GM21447 (cell line): ENCODE data around the gene IL17RC.
"Not testable (repeated sequence)": the region's sequence is repeated elsewhere in the genome, so short reads cannot be mapped to it uniquely, and the experiment has no call there.

Experiments
- ATAC-seq: cut with Tn5 transposase; IDR thresholded peaks from one replicate; pipeline ENCODE4 v1.9.1; 2021; ENCODE audit not compliant: unreplicated experiment

The IL17RC gene

GRCh38 chr3:9893739-9894138 is 23.2 kb upstream of the IL17RC start:
- ATAC-seq = no peak

DNA sequence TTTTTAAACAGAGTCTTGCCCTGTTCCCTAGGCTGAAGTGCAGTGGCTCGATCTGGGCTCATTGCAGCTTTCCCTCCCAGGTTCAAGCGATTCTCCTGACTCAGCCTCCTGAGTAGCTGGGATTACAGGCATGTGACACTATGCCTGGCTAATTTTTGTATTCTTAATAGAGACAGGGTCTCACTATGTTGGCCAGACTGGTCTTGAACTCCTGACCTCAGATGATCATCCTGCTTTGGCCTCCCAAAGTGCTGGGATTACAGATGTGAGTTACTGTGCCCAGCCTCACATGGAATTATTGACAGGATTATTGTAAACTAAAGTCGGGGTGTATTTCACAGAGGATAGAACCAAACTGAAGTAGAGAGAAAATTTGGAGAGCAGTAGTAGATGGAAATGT is 21.2 kb upstream of the IL17RC start:
- ATAC-seq = not testable (repeated sequence)

DNA sequence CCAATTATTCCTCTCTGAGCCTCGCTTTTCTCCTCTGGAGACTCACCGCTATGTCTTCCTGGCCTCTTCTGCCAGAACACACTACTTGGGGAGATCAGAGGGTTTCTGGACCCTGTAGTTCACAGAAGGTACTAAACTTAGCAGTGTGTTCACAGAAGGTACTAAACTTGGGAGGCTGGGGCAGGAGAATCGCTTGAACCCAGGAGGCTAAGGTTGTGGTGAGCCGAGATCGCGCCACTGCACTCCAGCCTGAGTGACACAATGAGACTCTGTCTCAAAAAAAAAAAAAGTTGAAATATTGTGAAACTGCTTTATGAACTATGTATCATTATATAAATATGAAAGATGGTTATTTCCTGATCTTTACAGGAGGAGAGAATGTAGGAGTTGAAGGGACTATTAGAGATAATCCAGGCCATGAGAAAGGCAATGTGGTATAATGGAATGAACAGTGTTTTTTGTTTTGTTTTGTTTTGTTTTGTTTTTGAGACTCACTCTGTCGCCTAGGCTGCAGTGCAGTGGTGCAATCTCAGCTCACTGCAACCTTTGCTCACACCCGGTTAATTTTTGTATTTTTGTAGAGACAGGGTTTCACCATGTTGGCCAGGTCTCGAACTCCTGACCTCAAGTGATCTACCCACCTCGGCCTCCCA is 20.0 kb upstream of the IL17RC start:
- not testable (repeated sequence) for ATAC-seq

DNA sequence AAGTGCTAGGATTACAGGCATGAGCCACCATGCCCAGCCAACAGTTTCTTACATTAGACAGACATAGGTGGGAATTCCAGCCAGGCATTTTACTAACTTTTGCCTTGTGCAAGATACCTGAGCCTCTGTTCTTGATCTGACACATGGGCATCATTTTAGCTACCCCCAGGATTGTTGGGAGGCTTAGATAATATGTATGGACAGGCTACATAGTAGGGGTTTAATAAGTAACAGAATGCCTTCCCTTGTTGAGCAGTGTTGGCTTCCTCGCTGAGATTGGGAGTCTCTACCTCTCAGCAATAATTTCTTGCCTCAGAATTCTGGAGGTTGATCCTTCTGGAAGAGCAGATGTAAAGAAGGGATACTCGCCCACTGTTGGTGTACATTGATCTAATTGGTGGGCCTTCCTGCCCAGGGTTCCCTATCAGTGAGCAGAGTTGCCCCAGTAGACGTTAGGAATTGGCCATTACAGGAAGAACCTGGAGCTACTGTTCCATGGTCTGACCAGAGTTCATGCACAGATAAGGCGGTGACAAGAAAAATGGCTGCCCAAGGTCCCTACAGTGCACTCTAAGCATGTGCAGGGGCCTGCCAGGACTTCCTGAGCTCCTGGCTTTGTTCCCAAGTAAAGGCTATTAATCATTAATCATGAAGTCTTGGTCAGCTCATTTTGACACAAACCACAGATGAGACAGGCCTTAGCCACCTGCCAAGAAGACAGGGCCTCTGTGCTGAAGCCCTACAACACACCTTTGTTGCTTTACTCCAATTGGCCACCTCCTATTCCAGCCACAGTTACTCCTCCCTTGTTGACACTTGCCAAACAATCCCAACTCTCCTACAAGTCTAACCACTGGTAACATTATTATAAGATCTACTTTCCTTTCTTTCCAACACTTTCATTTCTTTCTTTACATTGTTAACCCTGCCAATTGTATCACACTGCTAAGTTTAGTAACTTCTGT is 19.2 kb upstream of the IL17RC start:
- peak; percentile 68 for ATAC-seq

- ATAC-seq = no peak
Observed at GRCh38 chr3:9898467-9899241, 18.2 kb upstream of the IL17RC start.

- no peak for ATAC-seq
Observed at GRCh38 chr3:9899289-9899791, 17.6 kb upstream of the IL17RC start.

DNA sequence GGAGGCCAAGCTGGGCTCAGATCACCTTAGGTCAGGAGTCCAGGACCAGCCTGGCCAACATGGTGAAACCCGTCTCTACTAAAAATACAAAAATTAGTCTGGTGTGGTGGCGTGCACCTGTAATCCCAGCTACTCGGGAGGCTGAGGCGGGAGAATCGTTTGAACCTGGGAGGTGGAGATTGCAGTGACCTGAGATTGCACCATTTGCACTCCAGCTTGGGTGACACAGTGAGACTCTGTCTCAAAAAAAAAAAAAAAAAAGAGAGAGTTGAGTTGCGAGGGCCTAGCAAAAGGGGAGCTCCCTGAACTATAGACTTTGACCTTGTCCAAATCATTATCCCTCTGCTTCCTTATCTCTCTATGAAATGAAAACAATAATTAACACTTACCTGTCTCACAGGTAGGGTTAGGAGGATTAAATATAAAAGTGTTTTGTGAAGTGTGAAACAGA is 15.9 kb upstream of the IL17RC start:
- ATAC-seq = not testable (repeated sequence)

DNA sequence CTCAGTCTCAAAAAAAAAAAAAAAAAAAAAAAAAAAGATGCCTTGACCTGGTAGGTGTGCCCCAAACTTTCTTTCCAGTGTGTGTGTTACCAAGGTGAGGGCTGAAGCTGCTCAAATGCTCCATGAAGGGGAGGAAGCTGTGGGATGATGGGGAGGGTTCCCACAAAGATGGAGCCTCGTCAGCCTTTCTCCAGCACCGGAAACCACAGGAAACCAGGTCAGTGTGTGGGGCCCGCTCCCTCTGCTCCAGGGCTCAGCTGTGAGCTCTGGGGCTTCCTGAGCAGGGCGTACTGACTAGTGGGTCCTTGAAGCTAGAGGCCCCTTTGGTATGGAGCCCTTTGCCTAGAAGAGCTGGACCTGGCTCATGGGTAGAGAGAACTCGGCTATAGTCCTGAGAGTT is 14.9 kb upstream of the IL17RC start:
- ATAC-seq = no peak

- no peak for ATAC-seq
Observed at GRCh38 chr3:9902372-9903237, 14.3 kb upstream of the IL17RC start, which contains the start of gene IL17RE. TSS of gene IL17RE (plus strand) at chr3:9902848. CDS start at chr3:9902933, 85 bp downstream.

DNA sequence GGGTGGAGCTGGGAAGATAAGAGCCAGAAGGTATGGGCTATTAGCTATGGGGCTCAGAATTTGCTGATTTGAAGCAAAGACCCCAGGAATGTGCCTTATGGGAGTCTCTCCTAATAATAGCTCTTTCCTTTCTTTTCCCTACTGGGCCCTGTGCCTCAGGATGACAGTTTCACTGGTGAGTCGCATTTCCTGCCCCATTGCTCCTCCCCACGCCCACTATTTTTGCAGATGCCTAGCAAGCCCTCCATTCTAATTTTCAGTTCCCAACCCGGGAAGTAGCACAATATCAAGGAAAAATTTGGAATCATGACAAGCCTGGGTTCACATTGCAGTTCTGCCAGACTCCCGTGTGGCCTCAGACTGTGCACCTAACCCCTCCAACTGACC is 13.7 kb upstream of the IL17RC start:
- ATAC-seq = no peak

DNA sequence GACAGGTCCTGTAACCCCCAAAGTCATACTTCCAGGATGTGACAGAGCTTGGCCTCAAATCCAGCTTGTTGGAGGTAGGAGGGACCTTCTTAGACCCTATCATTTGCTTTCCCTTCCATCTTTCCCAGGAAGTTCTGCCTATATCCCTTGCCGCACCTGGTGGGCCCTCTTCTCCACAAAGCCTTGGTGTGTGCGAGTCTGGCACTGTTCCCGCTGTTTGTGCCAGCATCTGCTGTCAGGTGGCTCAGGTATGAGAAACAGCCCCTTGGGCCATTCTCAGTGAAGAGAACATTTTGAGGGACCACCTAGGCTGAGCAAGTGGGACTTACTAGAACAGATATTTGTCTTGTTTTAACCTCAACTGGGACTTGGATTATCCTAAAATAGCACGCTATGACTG is 13.0 kb upstream of the IL17RC start:
- ATAC-seq = no peak

DNA sequence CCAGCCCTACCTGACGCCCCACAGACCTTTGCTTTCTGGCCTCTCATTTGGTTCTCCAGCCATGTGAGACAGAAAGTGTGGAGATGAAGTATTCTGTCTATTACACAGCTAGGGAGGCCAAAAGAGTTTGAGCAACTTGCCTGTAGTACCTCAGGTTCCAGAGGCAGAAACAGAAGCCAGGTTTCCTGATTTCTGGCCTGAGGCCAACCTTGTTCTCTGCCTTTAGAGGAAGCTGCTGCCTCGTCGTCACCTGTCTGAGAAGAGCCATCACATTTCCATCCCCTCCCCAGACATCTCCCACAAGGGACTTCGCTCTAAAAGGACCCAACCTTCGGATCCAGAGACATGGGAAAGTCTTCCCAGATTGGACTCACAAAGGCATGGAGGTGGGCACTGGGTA is 10.4 kb upstream of the IL17RC start:
- ATAC-seq = no peak

DNA sequence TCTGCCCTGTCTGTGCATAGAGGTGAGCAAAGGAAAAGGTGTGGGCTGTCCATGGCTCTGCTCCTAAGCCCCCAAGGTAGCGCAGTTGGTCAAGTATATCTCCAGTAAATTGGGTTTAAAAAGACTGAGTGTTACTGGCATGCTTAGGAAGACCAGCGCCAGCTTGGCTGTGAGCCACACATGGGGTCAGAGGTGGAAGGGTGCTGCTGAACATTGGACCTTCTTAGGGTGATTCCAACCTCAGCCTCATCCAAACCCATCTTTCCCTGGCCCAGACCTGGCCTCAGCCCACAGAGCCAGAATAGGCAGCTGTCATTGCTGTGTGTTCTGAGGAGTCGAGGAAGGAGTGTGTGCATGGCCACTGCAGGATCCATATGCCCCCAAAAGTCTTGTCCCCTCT is 8.6 kb upstream of the IL17RC start:
- ATAC-seq = no peak

DNA sequence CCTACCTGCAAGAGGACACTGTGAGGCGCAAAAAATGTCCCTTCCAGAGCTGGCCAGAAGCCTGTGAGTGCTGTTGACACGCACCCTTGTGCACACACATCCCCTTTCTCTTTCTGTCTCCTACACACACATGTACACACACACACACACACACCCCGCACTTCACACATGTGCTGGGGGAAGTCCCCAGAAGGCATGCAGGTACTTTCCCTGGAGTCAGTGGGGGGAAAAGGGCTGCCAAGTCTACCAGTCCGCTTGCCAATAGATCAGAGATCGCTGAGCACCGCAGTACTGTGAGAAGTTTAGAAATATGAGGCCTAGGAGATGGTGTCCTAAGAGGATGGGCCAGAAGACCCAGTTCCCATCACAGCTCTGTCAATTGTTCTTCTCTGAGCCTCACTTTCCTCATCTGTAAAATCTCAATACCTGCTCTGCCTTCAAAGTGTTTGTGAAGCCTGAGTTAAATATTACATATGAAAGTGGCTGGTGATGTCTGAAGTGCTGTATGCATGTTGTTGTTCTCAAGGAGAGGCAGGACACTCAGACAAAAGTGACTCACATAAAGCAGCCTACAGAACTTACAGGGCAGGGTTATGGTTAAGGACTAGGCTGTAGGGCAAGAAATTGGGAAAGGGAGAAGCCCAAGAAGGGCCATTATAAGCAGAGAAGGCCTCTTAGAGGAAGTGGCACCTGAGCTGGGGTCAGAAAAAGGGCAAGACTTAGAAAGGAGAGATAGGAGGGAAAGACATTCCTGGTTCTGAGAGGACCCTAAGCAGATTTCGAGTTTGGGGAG is 7.5 kb upstream of the IL17RC start:
- ATAC-seq = no peak

- no peak for ATAC-seq
Observed at GRCh38 chr3:9911863-9912262, 5.0 kb upstream of the IL17RC start.

- no peak for ATAC-seq
Observed at GRCh38 chr3:9912294-9912935, 4.5 kb upstream of the IL17RC start.

- ATAC-seq = no peak
Observed at GRCh38 chr3:9913601-9914000, 3.3 kb upstream of the IL17RC start.

DNA sequence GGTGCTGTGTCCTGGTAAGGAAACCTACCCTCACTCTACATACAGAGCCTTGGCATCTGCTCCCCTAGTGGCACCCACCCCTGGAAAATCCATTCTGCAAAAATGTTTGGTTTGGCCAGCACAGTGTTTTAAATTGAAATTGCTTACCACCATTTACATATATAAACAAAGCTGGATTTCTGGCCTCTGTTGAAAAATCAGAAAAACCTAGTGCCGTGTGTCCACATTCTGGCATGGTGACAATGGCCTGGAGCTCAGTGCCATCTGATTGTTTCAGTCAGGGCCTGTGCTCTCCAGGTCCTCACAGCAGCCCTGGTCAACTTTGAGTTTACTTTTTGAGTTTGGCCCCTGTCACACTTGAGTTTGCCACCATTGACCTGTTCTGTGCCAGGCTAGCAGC is 2.9 kb upstream of the IL17RC start:
- ATAC-seq = no peak
